ENCODE results near the gene CDK2AP2.
"Not testable (repeated sequence)": the region's sequence is repeated elsewhere in the genome, so short reads cannot be mapped to it uniquely, and the experiment has no call there.

DNA sequence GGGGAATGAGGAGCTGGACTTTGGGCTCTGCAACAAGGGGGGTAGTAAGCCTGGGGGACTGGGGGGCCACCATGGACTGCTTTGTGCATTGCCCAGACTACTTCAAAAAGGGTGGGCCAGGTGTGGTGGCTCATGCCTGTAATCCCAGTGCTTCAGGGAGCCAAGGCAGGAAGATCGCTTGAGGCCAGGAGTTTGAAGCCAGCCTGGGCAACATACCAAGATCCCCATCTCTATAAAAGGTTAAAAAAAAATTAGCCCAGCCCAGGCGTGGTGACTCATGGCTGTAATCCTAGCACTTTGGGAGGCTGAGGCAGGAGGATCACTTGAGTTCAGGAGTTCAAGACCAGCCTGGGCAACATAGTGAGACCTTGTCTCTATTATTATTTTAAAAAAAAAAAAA is 42.4 kb downstream of the CDK2AP2 start:
- TF ChIP-seq, protein P1, sequence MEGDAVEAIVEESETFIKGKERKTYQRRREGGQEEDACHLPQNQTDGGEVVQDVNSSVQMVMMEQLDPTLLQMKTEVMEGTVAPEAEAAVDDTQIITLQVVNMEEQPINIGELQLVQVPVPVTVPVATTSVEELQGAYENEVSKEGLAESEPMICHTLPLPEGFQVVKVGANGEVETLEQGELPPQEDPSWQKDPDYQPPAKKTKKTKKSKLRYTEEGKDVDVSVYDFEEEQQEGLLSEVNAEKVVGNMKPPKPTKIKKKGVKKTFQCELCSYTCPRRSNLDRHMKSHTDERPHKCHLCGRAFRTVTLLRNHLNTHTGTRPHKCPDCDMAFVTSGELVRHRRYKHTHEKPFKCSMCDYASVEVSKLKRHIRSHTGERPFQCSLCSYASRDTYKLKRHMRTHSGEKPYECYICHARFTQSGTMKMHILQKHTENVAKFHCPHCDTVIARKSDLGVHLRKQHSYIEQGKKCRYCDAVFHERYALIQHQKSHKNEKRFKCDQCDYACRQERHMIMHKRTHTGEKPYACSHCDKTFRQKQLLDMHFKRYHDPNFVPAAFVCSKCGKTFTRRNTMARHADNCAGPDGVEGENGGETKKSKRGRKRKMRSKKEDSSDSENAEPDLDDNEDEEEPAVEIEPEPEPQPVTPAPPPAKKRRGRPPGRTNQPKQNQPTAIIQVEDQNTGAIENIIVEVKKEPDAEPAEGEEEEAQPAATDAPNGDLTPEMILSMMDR (IDR thresholded peaks at IDR 0.05; ENCODE audit: insufficient read depth, low read length) = not testable (repeated sequence)
- TF ChIP-seq, protein P2, sequence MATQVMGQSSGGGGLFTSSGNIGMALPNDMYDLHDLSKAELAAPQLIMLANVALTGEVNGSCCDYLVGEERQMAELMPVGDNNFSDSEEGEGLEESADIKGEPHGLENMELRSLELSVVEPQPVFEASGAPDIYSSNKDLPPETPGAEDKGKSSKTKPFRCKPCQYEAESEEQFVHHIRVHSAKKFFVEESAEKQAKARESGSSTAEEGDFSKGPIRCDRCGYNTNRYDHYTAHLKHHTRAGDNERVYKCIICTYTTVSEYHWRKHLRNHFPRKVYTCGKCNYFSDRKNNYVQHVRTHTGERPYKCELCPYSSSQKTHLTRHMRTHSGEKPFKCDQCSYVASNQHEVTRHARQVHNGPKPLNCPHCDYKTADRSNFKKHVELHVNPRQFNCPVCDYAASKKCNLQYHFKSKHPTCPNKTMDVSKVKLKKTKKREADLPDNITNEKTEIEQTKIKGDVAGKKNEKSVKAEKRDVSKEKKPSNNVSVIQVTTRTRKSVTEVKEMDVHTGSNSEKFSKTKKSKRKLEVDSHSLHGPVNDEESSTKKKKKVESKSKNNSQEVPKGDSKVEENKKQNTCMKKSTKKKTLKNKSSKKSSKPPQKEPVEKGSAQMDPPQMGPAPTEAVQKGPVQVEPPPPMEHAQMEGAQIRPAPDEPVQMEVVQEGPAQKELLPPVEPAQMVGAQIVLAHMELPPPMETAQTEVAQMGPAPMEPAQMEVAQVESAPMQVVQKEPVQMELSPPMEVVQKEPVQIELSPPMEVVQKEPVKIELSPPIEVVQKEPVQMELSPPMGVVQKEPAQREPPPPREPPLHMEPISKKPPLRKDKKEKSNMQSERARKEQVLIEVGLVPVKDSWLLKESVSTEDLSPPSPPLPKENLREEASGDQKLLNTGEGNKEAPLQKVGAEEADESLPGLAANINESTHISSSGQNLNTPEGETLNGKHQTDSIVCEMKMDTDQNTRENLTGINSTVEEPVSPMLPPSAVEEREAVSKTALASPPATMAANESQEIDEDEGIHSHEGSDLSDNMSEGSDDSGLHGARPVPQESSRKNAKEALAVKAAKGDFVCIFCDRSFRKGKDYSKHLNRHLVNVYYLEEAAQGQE (IDR thresholded peaks at IDR 0.05; ENCODE audit: insufficient replicate concordance, low read depth) = not testable (repeated sequence)
- not testable (repeated sequence) for TF ChIP-seq POLR2AphosphoS5, GABPA (IDR thresholded peaks at IDR 0.05; ENCODE audit: low read depth)

All from HL-60 (cell line).